Upper lobe of left lung (tissue), 4 donors: ENCODE data around the gene CERS1.

ENCODE experiments used
- CTCF ChIP-seq, 6 experiments: fragments of 450-650 bp in 4 of 6; fragments of 200-600 bp in 2 of 6; sonication (generic) in 2 of 6; IDR thresholded peaks; one replicate each; pipeline ENCODE4 v1.5.1; 2016 to 2019; ENCODE audit warnings: antibody characterized with exemption in 6 of 6
- EP300 ChIP-seq, 4 donors: sonication (generic); formaldehyde crosslinking; IDR thresholded peaks; one replicate each; pipeline ENCODE4 v1.5.1; 2017; ENCODE audit warnings: antibody characterized with exemption in 4 of 4, control low read depth in 2 of 4
- POLR2A ChIP-seq, 4 donors: fragments of 450-650 bp; IDR thresholded peaks; one replicate each; pipeline ENCODE4 v1.5.1; 2016 to 2017; ENCODE audit warnings: antibody characterized with exemption in 4 of 4, mild to moderate bottlenecking in 2 of 4
- POLR2AphosphoS5 ChIP-seq, 2 donors: sonication (generic); formaldehyde crosslinking; IDR thresholded peaks; one replicate each; pipeline ENCODE4 v1.5.1; 2017; ENCODE audit warnings: antibody characterized with exemption in 2 of 2

- TF ChIP-seq CTCF (IDR thresholded peaks at IDR 0.05) = no peak
- no peak for TF ChIP-seq POLR2AphosphoS5 (IDR thresholded peaks at IDR 0.05)
- no peak for TF ChIP-seq POLR2A (IDR thresholded peaks at IDR 0.05)
- no peak for TF ChIP-seq EP300 (IDR thresholded peaks at IDR 0.05)
Measured at GRCh38 chr19:18839465-18840287, 56.3 kb downstream of the CERS1 start.
